HepG2 (cell line): ENCODE measurements around the gene SULT2B1. TPM values are rescaled to one million over a fixed set of nuclear protein-coding genes. Genes with fewer than 3 reads are reported as not detected.

ENCODE experiments used
- ARNT ChIP-seq: fragments of 450-650 bp; IDR thresholded peaks from 2 replicates; pipeline ENCODE4 v1.6.1; 2017
- ARNT2 ChIP-seq: sonication (generic); formaldehyde crosslinking; IDR thresholded peaks from 2 replicates; pipeline ENCODE4 v1.8.0; 2022; ENCODE audit warnings: mild to moderate bottlenecking, low read depth, missing genetic modification reagents, moderate library complexity
- FOXP1 ChIP-seq, 2 experiments: fragments of 450-650 bp in 1 of 2; IDR thresholded peaks; 2 replicates each; pipeline ENCODE4 v1.6.1; 2017 to 2018; ENCODE audit warnings: antibody characterized with exemption in 1 of 2
- GATAD1 ChIP-seq: IDR thresholded peaks from 2 replicates; pipeline ENCODE4 v1.6.1; 2016; ENCODE audit warnings: missing genetic modification reagents, missing compliant biosample characterization
- PAF1 ChIP-seq: IDR thresholded peaks from 2 replicates; pipeline ENCODE4 v1.6.1; 2016; ENCODE audit warnings: missing genetic modification reagents, missing compliant biosample characterization
- TP53 ChIP-seq: sonication (generic); formaldehyde crosslinking; conservative IDR thresholded peaks from 2 replicates; pipeline ENCODE4 v1.4.0; 2020; ENCODE audit warnings: missing genetic modification reagents
- ZMYM3 ChIP-seq: sonication (generic); formaldehyde crosslinking; IDR thresholded peaks from 2 replicates; pipeline ENCODE4 v1.5.1; 2020; ENCODE audit warnings: mild to moderate bottlenecking, missing genetic modification reagents
- ZNF136 ChIP-seq: sonication (generic); formaldehyde crosslinking; IDR thresholded peaks from 2 replicates; pipeline ENCODE4 v1.8.1; 2022; ENCODE audit warnings: low read depth, mild to moderate bottlenecking, moderate library complexity, missing genetic modification reagents
- ZNF251 ChIP-seq: sonication (generic); formaldehyde crosslinking; IDR thresholded peaks from 2 replicates; pipeline ENCODE4 v1.9.0; 2021; ENCODE audit warnings: mild to moderate bottlenecking, missing genetic modification reagents
- ZNF383 ChIP-seq: sonication (generic); formaldehyde crosslinking; IDR thresholded peaks from 2 replicates; pipeline ENCODE4 v1.4.0; 2020; ENCODE audit warnings: missing genetic modification reagents, mild to moderate bottlenecking, borderline replicate concordance
- ZNF605 ChIP-seq: sonication (generic); formaldehyde crosslinking; IDR thresholded peaks from 2 replicates; pipeline ENCODE4 v1.8.0; 2022; ENCODE audit warnings: mild to moderate bottlenecking, missing genetic modification reagents
- polyA plus RNA-seq, 8 experiments: library from polyadenylated mRNA; depleted of rRNA in 3 of 8; stranded (reverse) in 7 of 8; unstranded in 1 of 8; fragments of >200 nt; fragmentation: Illumina TruSeq in 4 of 8; extraction: Trizol in 4 of 8; gene quantifications; 2 replicates each; pipeline versions ENCODE4 v1.2.1 to v1.2.3, GENCODE V29; 2011 to 2016; ENCODE audit warnings: low read depth in 4 of 8, missing spikeins in 1 of 8, mixed read lengths in 1 of 8; ENCODE audit not compliant: insufficient read depth in 1 of 8
- total RNA-seq, 5 experiments: library from RNA; depleted of rRNA; stranded (reverse); fragments of >200 nt; fragmentation: Illumina TruSeq; extraction: Trizol; gene quantifications; 2 replicates each; pipeline ENCODE4 v1.2.3, GENCODE V29; 2016; ENCODE audit warnings: low read depth in 1 of 5
- TF ChIP-seq, protein P1 (sequence below), 2 experiments: IDR thresholded peaks; 2 replicates each; pipeline ENCODE4 v1.6.1; 2011 to 2012; ENCODE audit warnings: low read length in 2 of 2, borderline replicate concordance in 1 of 2, low read depth in 1 of 2, mild to moderate bottlenecking in 1 of 2, moderate library complexity in 1 of 2

The SULT2B1 gene
- total and polyA plus RNA-seq, 2 of the 13 experiments (the other 11 are each of a cell fraction or from before 2014, with no cell fraction given) = 0.13 TPM; not detected in 1

DNA sequence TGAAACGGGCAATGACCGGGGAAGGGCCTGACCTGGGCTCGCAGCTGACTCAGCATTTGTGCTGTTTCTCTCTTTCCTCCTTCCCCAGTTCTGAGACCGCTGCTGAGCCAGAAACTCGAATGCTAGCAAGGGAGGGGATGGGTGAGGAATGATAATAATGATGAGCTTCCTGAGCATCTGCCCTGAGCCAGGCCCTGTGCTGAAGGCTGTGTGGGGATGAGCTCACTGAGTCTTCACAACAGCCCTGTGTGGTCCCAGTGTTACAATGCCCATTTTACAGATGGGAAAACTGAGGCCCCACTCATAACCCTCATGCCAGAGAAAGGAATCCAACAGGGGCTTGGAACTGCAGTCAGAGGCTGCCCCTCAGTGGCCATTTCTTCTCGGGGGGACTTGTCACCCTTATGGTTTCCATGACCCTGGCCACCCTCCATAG is 8.1 kb downstream of the SULT2B1 start (continued):
- TF ChIP-seq, protein P1, sequence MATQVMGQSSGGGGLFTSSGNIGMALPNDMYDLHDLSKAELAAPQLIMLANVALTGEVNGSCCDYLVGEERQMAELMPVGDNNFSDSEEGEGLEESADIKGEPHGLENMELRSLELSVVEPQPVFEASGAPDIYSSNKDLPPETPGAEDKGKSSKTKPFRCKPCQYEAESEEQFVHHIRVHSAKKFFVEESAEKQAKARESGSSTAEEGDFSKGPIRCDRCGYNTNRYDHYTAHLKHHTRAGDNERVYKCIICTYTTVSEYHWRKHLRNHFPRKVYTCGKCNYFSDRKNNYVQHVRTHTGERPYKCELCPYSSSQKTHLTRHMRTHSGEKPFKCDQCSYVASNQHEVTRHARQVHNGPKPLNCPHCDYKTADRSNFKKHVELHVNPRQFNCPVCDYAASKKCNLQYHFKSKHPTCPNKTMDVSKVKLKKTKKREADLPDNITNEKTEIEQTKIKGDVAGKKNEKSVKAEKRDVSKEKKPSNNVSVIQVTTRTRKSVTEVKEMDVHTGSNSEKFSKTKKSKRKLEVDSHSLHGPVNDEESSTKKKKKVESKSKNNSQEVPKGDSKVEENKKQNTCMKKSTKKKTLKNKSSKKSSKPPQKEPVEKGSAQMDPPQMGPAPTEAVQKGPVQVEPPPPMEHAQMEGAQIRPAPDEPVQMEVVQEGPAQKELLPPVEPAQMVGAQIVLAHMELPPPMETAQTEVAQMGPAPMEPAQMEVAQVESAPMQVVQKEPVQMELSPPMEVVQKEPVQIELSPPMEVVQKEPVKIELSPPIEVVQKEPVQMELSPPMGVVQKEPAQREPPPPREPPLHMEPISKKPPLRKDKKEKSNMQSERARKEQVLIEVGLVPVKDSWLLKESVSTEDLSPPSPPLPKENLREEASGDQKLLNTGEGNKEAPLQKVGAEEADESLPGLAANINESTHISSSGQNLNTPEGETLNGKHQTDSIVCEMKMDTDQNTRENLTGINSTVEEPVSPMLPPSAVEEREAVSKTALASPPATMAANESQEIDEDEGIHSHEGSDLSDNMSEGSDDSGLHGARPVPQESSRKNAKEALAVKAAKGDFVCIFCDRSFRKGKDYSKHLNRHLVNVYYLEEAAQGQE (IDR thresholded peaks at IDR 0.05; ENCODE audit: borderline replicate concordance in 1 of 2, low read depth in 1 of 2, low read length in 2 of 2) = no peak
- TF ChIP-seq ZNF383 (CRISPR knock-in tag) = no peak
- no peak for TF ChIP-seq FOXP1 (IDR thresholded peaks at IDR 0.05)
- no peak for TF ChIP-seq FOXP1 (CRISPR knock-in tag; IDR thresholded peaks at IDR 0.05)
- no peak for TF ChIP-seq ZNF251
- TF ChIP-seq TP53 (CRISPR knock-in tag) = no peak
- TF ChIP-seq ZMYM3 (CRISPR knock-in tag) = peak; percentile 91
- TF ChIP-seq ARNT2 (CRISPR knock-in tag) = no peak
- no peak for TF ChIP-seq PAF1 (CRISPR knock-in tag)
- no peak for TF ChIP-seq ARNT
- TF ChIP-seq ZNF136 (CRISPR knock-in tag) = no peak
- no peak for TF ChIP-seq ZNF605 (CRISPR knock-in tag)
- no peak for TF ChIP-seq GATAD1 (CRISPR knock-in tag)
